HG02884 (cell line): ENCODE results near the gene C7orf57.

ENCODE experiments used
- ATAC-seq: cut with Tn5 transposase; IDR thresholded peaks from one replicate; pipeline ENCODE4 v1.9.1; 2021; ENCODE audit warnings: mild to moderate bottlenecking, moderate library complexity; ENCODE audit not compliant: unreplicated experiment

Gene C7orf57

DNA sequence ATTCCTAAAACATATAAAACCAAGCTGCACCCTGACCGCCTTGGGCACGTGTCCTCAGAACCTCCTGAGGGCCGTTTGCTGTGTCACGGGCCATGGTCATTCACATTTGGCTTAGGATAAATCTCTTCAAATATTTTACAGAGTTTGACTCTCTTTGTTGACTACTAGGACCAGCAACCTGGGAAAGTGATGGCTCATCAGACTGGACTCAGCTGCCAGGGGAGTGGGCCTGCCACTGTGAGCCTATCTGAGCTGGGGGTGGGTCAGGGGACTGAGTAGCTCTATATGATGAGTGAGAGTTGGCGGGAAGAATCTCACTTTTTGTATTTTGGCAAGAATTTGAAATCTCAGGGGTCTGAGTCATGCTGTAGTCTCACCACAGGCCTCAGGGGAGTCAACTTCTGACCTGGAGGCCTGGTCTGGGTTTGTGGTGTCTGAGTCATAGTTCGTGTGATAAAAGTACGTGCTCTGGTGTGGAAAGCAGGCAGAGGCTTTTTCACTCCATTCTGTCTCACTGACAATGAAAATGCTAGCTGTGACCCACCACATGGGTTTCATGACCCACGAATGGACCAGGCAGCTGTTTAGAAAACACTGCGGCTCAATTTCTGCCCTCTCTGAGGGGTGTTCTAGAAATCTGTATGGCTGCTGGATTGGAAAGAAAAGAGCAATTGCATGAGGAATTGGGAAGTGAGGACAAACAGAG is 49.5 kb downstream of the C7orf57 start:
- ATAC-seq: peak; percentile 61

GRCh38 chr7:48085433-48085791 is 50.1 kb downstream of the C7orf57 start:
- ATAC-seq: no peak

GRCh38 chr7:48085942-48086341 is 50.6 kb downstream of the C7orf57 start:
- no peak for ATAC-seq

GRCh38 chr7:48087349-48087748 is 52.0 kb downstream of the C7orf57 start:
- peak; percentile 13 for ATAC-seq

DNA sequence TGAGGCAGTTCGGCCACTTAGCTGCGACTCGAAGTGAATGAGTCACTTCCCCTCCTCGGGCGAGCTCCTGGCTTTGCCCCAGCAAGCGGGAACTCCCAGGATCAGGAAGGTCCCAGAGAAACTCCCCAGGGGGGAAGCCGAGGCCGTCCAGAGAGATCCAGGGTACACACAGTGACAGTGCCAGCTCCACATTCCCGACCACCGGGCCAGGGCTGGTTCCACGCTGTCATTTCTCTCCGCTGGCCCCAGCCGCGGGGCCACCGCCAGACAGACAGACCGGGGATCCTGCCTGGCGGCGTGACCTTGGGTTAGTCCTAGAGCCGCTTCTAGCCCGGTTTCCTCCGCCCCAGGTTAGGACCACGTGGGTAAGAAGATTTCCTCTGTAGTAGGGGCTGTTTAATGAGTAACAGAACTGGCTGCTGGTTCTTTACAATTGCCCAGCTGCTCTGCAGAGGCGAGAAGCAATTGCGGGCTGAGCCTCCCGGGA is 53.3 kb downstream of the C7orf57 start:
- ATAC-seq: peak; percentile 51

GRCh38 chr7:48089046-48090003 is 54.0 kb downstream of the C7orf57 start, which contains the start of gene UPP1:
Gene UPP1, plus strand, starts transcription at chr7:48089265. Its CDS starts 5,519 bp downstream, at chr7:48094784.
- ATAC-seq: peak; percentile 46

GRCh38 chr7:48090095-48090805 is 54.9 kb downstream of the C7orf57 start:
- ATAC-seq: no peak

- ATAC-seq: no peak
These were observed 56.4 kb downstream of the C7orf57 start for GRCh38 chr7:48091506-48092433.

- ATAC-seq: no peak
These were observed 59.5 kb downstream of the C7orf57 start for GRCh38 chr7:48094861-48095293.

GRCh38 chr7:48096273-48096672 is 60.9 kb downstream of the C7orf57 start:
- ATAC-seq: no peak

- ATAC-seq: no peak
These were observed 62.3 kb downstream of the C7orf57 start for GRCh38 chr7:48097521-48098231.

DNA sequence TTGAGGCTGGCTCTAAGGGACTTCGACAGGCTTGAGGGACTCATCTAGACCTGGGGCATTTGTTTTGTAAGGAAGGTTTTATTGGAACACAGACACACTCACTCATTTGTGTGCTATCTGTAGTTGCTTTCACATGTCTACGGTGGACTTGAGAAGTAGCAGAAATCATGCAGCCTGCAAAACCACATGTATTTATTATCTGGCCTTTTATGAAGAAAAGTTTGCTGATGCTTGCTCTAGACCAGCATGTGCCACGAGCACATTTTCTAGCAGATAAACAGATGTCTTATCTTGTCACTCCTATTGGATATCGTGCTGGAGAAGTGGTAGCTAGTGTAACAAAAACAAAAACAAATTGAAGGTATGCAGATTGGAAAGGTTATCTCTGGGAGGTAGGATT is 63.5 kb downstream of the C7orf57 start:
- ATAC-seq: no peak

GRCh38 chr7:48099781-48100180 is 64.4 kb downstream of the C7orf57 start:
- ATAC-seq: no peak

DNA sequence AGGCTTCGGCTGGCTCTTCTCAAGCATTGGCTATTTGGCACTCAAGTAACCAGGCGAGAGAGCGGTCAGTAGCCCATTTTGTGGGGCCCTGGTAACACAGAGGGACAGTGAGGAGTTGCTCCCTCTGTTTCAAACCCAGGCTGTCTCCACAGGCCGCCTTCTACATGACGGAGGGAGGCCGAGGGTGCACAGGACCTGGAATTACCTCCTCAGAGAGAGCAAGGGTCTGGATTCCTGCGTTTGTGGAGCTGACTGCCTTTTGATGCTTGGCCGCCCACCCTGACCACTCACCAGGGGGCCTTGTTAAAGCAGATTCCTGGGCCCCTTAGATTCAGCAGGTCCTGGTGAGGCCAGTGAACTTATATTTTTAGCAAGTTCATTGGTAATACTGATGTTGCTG is 66.0 kb downstream of the C7orf57 start:
- no peak for ATAC-seq

DNA sequence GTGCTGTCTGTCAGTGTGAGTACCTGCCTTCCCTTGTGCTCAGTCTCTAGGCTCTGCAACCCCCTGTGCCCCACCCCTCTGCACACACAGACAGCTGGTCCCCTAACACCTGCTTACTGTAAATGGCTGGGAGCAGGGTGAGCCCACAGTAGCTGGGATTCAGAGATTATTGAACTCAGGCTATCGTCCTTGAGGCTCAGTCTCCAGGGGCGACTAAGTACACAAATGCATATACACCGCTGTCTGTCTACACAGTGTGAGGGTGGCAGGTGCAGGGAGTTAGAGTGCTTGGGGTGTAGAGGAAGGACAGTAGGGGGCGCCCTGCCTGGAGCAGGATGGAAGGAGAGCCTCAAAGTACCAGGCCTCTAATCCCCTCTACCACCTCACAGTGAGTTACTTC is 66.6 kb downstream of the C7orf57 start:
- ATAC-seq: no peak

DNA sequence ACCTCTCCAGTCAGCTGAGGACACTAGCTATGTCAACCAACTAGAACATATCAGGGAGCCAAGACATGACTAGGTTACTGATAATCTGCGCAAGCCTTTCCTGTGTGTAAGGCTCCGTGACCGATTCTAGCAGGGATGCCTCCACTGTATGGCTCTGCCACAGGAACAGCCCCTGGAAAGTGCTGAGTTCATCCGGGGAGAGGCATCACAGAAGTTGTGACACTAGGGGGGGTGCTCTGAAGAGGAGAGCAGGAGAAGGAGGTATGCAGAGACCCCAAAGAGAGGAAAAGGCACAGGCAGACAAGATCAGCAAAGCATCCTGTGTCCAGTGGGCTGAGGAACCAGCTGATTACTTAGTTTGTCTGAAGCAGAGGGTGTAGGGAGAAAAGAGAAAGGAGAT is 67.2 kb downstream of the C7orf57 start:
- ATAC-seq: no peak

DNA sequence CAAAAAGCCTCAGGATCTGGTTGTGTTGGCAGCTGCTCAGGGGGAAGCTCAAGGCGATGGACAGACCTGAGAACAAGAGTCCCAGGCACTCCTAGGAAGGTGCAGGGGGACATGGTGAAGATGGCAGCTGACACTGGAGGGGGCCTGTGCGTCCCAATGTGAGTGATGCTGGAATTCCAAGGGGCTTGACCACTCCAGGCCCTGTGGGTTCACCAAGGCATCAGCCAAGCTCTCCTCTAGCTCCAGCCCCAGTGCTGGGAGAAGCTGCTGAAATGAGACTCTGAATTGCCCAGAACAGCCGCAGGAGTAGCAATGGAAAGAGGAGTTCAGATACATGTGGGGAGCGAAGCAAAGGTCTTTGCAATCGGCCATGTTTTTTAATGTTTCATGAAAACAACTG is 69.7 kb downstream of the C7orf57 start:
- no peak for ATAC-seq

- ATAC-seq: no peak
These were observed 71.7 kb downstream of the C7orf57 start for GRCh38 chr7:48106906-48107659.
